H4 (cell line): ENCODE measurements around the gene TFRC. TPM values are rescaled to one million over a fixed set of nuclear protein-coding genes. Genes with fewer than 3 reads are reported as not detected.
A peak's percentile ranks its signal among the peaks of the same experiment; 100 is the strongest.
"Not testable (repeated sequence)": the region's sequence is repeated elsewhere in the genome, so short reads cannot be mapped to it uniquely, and the experiment has no call there.

Experiments
- DNase-seq: peaks from one replicate; pipeline ENCODE4 v3.0.0-alpha.2; 2015; ENCODE audit warnings: low spot score
- total RNA-seq: library from RNA; depleted of rRNA; stranded (reverse); fragments of >200 nt; shearing (Covaris generic); gene quantifications from 2 replicates; pipeline ENCODE4 v1.2.3, GENCODE V29; 2014

TFRC gene
- total RNA-seq, 1 experiment from 2014 or later: 286 TPM

GRCh38 chr3:196081002-196081833 lies 672 bp downstream of the TFRC start:
- DNase-seq: peak; percentile 11

GRCh38 chr3:196080101-196080846 lies 1.6 kb downstream of the TFRC start:
- not testable (repeated sequence) for DNase-seq

- no peak for DNase-seq
Observed at GRCh38 chr3:196079682-196080081, 2.2 kb downstream of the TFRC start.

GRCh38 chr3:196075013-196075412 lies 6.9 kb downstream of the TFRC start:
- DNase-seq: no peak

GRCh38 chr3:196073255-196073753 lies 8.6 kb downstream of the TFRC start:
- peak; percentile 68 for DNase-seq

GRCh38 chr3:196072313-196072712 lies 9.6 kb downstream of the TFRC start:
- DNase-seq: no peak

- not testable (repeated sequence) for DNase-seq
Observed at GRCh38 chr3:196068812-196069211, 13.1 kb downstream of the TFRC start.

GRCh38 chr3:196067439-196067838 lies 14.5 kb downstream of the TFRC start:
- no peak for DNase-seq

- DNase-seq: no peak
Observed at GRCh38 chr3:196063971-196064370, 17.9 kb downstream of the TFRC start.

- no peak for DNase-seq
Observed at GRCh38 chr3:196063456-196063855, 18.4 kb downstream of the TFRC start.

GRCh38 chr3:196063049-196063448 lies 18.8 kb downstream of the TFRC start:
- no peak for DNase-seq

- no peak for DNase-seq
Observed at GRCh38 chr3:196060834-196061233, 21.1 kb downstream of the TFRC start.

GRCh38 chr3:196057760-196058331 lies 24.0 kb downstream of the TFRC start:
- DNase-seq: no peak

- DNase-seq: not testable (repeated sequence)
Observed at GRCh38 chr3:196056371-196056770, 25.5 kb downstream of the TFRC start.

GRCh38 chr3:196055683-196056270 lies 26.1 kb downstream of the TFRC start:
- peak; percentile 25 for DNase-seq

- no peak for DNase-seq
Observed at GRCh38 chr3:196055240-196055639, 26.6 kb downstream of the TFRC start.

GRCh38 chr3:196054661-196055060 lies 27.2 kb downstream of the TFRC start:
- DNase-seq: no peak

GRCh38 chr3:196053487-196053886 lies 28.4 kb downstream of the TFRC start:
- DNase-seq: no peak

GRCh38 chr3:196051282-196052076 lies 30.4 kb downstream of the TFRC start:
- no peak for DNase-seq

- no peak for DNase-seq
Observed at GRCh38 chr3:196050597-196050996, 31.3 kb downstream of the TFRC start.

GRCh38 chr3:196049653-196050052 lies 32.2 kb downstream of the TFRC start:
- no peak for DNase-seq
